IPS DF 4.7 (cell line): ENCODE results near the gene MIS18BP1.
"Not testable (repeated sequence)": the region's sequence is repeated elsewhere in the genome, so short reads cannot be mapped to it uniquely, and the experiment has no call there.

ENCODE experiments used
- DNase-seq: peaks from one replicate; pipeline ENCODE4 v3.0.0-alpha.2; 2013; ENCODE audit warnings: low spot score; ENCODE audit errors: extremely low read depth

Gene MIS18BP1

GRCh38 chr14:45246691-45247090 is 6.3 kb downstream of the MIS18BP1 start:
- no peak for DNase-seq

- no peak for DNase-seq
Measured at GRCh38 chr14:45246151-45246550, 6.9 kb downstream of the MIS18BP1 start.

- DNase-seq: no peak
Measured at GRCh38 chr14:45242706-45243105, 10.3 kb downstream of the MIS18BP1 start.

GRCh38 chr14:45238988-45239387 is 14.0 kb downstream of the MIS18BP1 start:
- no peak for DNase-seq

GRCh38 chr14:45227566-45227965 is 25.4 kb downstream of the MIS18BP1 start:
- no peak for DNase-seq

- DNase-seq: no peak
Measured at GRCh38 chr14:45222485-45223262, 30.3 kb downstream of the MIS18BP1 start.

GRCh38 chr14:45214341-45214740 is 38.7 kb downstream of the MIS18BP1 start:
- not testable (repeated sequence) for DNase-seq

- DNase-seq: not testable (repeated sequence)
Measured at GRCh38 chr14:45213716-45214115, 39.3 kb downstream of the MIS18BP1 start.

GRCh38 chr14:45212231-45212630 is 40.8 kb downstream of the MIS18BP1 start:
- no peak for DNase-seq

- no peak for DNase-seq
Measured at GRCh38 chr14:45211295-45211694, 41.7 kb downstream of the MIS18BP1 start.

- no peak for DNase-seq
Measured at GRCh38 chr14:45210159-45210558, 42.8 kb downstream of the MIS18BP1 start.

GRCh38 chr14:45204241-45204640 is 48.8 kb downstream of the MIS18BP1 start:
- DNase-seq: no peak

GRCh38 chr14:45201905-45202304 is 51.1 kb downstream of the MIS18BP1 start:
- DNase-seq: no peak

GRCh38 chr14:45199230-45199629 is 53.8 kb downstream of the MIS18BP1 start:
- DNase-seq: no peak

- DNase-seq: no peak
Measured at GRCh38 chr14:45198551-45198950, 54.5 kb downstream of the MIS18BP1 start.

GRCh38 chr14:45194964-45195363 is 58.0 kb downstream of the MIS18BP1 start:
- no peak for DNase-seq

GRCh38 chr14:45185100-45185814 is 67.7 kb downstream of the MIS18BP1 start:
- DNase-seq: no peak

- no peak for DNase-seq
Measured at GRCh38 chr14:45181806-45182205, 71.2 kb downstream of the MIS18BP1 start.

GRCh38 chr14:45181329-45181728 is 71.7 kb downstream of the MIS18BP1 start:
- DNase-seq: no peak

- no peak for DNase-seq
Measured at GRCh38 chr14:45177076-45177475, 75.9 kb downstream of the MIS18BP1 start.

- DNase-seq: no peak
Measured at GRCh38 chr14:45169906-45170305, 83.1 kb downstream of the MIS18BP1 start.

GRCh38 chr14:45156067-45156466 is 96.9 kb downstream of the MIS18BP1 start:
- DNase-seq: no peak
